GM21528 (cell line): Measurements from ENCODE around the gene PCBP3.
"Not testable (repeated sequence)": the region's sequence is repeated elsewhere in the genome, so short reads cannot be mapped to it uniquely, and the experiment has no call there.

Source experiments
- ATAC-seq: cut with Tn5 transposase; IDR thresholded peaks from one replicate; pipeline ENCODE4 v1.9.1; 2021; ENCODE audit warnings: mild to moderate bottlenecking, moderate library complexity; ENCODE audit not compliant: unreplicated experiment, low FRiP score

Gene PCBP3

DNA sequence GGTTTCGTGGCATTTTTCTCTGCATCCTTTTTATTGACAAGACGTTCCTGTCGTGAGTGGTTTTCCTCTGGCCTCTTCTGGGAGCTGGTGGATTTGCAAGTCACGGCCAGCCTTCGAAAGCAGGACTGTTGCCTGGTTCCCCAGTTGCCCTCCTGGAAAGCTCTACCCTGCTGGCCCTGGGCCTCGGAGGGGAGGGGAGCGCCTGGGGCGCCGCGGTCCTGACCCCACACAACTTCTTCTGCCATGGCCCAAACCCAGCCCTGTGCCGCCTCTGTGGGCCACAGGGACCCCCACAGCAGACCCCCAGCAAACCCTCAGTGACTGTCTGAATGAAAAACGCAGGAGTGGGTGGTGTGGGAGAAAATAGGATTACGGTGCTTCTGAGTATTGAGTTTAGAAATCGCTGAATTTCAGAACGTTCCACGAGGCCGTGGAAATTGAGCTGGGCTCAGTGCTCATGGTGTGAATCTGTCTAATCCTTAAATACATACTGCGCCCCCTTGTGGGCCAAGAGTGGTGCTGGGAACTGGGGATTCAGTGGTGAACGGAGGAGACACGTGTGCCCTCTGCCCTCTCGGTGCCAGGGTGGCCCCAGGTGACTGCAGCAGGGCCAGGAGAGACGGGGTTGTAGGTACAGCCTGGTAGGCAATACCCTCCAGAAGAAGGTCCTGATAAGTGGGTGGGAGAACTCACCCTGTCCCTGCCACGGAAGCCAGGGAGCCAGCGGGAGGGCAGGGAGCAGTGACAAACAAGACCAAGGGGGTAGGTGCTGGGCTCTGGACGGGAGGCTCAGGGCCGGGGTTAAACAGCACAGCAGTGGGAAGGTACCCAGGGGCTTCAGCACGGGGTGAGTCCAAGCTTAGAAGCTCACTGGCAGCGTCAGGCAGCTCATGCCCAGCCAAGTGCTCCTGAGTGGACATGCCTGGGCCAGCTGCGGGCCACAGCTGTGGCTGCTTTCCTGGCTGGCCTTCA, 236.9 kb downstream of the PCBP3 start:
- no peak for ATAC-seq

DNA sequence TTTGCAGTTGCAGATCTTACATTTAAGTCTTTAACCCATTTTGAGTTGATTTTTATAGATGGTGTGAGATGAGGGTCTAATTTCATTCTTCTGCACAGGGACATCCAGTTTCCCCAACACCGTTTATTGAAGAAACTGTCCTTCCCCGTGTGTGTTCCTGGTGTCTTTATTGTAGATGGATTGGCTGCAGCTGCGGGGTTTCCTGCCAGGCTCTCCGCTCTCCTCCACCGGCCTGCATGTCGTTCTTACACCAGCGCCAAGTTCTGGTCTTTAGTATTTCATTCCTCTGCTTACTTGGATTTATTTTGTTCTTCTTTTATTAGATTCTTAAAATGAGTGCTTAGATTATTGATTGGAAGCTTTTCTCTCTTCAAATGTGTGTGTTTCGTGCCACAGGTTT, 239.1 kb downstream of the PCBP3 start:
- ATAC-seq = no peak

DNA sequence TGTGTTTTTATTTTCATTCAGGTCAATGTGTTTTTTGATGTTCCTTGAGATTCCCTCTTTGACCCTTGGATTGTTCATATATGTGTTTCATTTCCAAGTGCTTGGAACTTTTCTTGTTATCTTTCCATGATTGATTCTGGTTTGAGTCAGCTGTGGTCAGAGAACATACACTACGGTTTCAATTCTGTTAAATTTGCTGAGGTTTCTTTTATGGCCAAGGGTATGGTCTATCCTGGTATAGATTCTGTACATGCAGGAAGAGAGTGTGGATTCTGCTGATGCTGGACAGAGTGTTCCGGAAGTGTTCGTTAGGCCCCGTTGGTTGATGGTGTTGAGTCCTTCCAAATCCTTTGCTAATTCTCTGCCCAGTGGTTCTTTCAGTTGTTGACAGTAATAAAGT, 239.6 kb downstream of the PCBP3 start:
- no peak for ATAC-seq

DNA sequence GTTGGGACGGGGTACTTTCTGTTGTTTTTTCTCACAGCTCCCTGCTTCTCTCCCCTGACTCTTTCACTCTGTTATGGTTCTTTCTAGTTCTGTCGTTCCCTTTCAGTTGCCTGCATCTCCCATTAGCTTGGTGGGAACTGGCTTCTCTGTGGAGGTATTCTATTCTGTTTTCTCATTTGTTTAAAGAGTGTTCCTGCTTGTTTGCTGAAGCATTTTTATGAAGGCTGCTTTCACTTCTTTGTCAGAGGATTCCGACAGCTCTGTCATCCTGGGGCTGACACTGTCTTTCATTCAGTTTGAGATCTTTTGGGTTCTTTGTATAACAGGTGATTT, 242.0 kb downstream of the PCBP3 start:
- no peak for ATAC-seq

DNA sequence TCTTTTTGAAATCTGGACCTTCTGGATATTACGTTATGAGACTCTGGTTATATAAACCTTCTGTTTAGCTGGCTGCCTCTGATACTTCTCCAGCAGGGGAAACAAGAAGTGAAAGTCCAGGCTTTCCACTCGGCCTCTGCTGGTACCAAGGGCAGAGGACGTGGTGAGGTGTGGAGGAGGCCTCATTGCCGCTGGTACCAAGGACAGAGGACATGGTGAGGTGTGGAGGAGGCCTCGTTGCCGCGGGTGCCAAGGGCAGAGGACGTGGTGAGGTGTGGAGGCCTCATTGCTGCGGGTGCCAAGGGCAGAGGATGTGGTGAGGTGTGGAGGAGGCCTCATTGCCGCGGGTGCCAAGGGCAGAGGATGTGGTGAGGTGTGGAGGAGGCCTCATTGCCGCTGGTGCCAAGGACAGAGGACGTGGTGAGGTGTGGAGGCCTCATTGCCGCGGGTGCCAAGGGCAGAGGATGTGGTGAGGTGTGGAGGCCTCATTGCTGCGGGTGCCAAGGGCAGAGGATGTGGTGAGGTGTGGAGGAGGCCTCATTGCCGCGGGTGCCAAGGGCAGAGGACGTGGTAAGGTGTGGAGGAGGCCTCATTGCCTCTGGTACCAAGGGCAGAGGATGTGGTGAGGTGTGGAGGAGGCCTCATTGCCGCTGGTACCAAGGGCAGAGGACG, 242.5 kb downstream of the PCBP3 start:
- ATAC-seq = not testable (repeated sequence)

DNA sequence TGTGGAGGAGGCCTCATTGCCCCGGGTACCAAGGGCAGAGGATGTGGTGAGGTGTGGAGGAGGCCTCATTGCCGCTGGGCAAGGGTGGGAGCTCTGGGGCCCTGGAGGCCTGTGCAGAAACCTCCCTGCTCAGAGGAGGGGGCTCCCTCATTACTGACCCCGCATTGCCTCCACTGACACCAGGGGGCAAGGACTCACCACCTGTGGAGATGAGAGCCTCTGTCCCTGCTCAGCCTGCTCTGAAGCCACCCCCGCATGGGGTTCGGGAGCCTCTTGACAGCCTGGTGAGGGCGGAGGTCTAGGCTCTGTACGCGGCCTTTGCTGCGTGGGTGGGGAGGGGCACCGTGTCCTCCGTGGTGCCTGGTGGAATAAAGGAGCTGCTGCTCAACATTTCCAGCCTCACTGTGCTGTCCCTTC, 243.1 kb downstream of the PCBP3 start:
- ATAC-seq = no peak

DNA sequence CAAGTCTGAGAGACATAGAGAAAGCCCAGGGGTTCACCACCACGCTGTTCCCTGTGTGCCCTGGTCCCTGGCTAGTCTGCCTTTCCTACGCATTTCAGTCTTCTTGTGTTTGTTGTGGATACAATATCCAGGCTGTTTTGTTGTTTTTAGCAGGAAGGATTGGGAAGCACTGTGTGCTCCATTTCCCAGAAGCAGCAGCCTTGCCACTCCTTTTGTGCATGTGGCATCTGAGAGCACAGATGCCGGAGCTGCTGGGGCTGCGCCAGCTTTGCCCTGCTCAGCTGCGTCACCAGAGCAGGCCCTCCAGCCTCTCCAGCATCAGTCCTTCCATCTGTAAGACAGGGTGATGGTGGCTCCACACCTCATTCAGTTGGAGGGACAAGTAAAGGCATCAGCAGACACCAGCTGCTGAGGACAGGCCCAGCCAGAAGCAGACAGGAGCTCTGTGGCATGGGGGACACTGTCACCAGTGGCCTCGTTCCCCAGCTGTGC, 243.6 kb downstream of the PCBP3 start:
- ATAC-seq = no peak

DNA sequence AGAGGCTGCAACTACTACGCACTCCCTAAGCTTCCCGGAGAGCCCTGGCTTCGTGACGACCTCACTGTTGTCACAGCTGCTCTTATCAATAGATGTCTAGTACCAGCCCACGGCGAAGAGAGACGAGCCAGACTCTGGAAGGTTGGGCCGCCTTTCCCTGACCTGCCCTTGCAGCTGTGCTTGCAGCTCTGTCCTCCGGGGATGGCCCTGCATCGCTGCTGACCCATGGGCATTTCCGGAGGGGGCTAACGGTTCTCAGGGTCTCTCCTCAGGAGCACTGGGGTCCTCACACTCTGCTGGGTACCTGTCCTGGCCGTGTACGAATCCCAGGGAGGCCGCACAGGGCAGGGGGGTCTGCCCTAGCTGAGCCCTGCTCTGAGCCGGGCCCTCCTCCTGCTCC, 244.3 kb downstream of the PCBP3 start:
- ATAC-seq = no peak

DNA sequence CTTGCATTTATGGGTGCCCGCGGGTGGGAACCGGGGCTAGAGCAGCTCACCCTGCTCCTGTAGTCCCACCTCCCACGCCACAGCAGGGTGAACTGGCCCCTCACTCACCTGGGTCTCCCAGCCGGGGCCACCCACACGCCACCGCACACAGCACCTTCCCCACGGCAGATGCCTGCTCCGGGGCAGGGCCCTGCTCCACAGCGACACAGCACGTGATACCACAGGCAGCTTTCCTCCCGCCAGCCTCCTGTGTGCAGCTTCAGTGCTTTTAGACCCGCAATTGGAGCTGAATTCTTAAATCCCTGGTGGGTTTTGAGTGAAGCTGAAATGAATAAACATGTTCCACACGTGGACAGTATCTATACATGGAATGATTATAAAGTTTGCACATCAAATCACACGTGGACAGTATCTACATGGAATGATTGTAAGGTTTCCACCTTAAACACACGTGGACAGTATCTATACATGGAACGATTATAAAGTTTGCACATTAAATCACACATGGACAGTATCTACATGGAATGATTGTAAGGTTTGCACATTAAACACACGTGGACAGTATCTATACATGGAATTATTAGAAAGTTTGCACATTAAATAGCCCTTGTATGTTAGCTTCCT, 245.0 kb downstream of the PCBP3 start:
- ATAC-seq = no peak

DNA sequence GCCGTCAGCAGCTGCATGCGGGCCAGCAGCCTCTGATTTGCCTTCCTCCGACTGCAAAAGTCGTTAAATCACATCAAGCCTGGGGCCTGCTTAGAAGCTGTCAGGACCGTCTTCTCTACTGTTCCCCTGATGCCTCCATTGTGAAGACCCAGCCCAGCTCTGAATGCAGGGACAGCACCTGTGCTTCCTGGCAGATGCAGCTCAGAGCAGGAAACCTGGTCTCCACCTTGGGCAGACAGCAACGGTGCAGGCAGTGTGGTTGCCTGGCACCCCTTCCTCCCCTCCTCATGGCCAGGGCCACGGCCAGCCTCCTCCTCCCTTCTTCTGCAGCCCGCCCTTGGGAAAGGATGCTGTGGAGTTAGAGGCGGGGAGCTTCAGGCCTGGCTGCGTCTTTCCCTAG, 245.7 kb downstream of the PCBP3 start:
- ATAC-seq = no peak

DNA sequence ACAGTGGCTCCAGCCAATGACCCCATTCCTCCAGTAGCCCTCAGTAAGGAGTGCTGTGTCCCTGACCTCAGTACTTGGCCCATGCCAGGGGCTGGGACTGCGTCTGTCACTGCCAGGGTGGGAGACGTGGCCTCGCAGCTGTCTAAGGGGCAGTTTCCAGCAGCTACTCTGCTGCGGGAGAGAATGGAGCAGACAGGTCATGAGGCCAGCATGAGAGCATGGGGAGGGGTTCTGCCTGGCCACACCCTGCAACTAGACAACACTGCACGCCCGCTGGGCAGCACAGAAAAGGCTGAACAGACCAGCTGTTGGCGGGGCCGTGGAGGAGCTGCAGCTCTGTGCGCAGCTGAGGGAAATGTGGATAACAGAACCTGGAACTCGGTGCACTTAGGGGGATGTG, 246.4 kb downstream of the PCBP3 start:
- no peak for ATAC-seq

DNA sequence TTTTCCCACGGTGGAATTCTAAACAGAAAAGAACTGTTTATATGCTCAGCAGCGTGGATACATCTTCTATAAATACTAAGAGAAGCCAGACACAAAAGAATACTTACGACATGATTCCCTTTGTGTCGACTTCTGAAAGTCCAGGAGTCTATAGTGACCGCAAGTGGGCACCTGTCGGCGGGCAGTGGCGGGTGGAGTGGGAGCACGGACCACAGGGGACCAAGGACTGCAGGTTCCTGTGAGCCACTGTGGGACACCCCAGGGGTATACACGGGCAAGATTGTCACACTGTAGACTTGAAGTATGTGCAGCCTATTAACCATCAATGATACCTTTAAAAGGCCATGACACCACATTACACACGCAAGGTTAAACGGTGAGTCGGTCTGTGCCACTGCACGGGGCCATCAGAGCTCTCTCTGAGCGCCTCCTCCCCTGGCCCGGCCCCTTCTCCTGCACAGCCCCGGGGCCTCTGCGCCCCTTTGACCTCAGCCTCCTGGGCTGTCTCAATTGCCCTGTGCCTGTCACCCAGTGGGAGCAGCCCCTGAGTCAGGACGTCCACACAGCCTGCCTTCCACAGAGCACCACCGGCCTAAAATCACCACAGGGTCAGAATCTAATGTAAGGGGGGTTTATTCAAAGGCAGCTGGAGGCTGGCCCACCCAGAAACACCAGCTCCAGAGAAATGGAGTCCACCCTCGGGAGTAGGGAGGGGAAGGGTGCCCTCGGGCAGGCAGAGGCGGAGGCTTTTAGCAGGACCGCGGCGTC, 248.0 kb downstream of the PCBP3 start:
- ATAC-seq = no peak

DNA sequence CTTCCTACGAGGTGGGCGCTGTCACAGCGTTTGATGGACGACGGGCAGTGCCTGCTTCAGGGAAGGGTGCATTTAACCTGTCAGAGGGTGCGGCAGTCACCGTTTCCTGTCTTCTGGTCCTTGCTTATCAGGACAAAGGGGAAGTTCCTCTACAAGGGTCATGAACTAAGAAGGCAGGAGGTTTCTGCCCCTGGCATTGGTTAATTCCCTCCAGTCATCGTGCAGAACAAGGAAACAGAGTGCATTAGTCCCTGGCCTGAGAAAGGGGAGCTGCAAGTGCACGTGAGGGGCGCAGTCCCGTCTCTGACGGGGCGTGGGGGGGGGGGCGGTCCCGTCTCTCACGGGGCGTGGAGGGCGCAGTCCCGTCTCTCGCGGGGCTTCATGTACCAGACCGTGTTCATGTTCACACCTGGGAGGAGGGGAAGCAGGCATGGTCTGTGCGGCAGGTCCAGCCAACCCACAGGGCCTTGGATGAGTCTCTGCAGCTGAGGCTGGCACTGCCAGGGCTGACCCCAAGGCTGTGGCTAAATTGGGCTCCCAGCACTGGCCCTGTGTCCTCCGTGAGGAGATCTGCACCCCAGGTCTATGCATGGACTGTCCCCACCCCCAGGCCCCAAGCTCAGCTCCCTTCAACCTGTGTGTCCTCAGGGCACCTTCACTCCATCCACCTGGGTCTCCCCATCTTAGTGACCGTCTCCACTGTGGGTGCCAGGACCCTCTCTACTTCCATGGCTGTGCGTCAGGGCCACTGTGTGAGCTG, 248.8 kb downstream of the PCBP3 start:
- no peak for ATAC-seq

DNA sequence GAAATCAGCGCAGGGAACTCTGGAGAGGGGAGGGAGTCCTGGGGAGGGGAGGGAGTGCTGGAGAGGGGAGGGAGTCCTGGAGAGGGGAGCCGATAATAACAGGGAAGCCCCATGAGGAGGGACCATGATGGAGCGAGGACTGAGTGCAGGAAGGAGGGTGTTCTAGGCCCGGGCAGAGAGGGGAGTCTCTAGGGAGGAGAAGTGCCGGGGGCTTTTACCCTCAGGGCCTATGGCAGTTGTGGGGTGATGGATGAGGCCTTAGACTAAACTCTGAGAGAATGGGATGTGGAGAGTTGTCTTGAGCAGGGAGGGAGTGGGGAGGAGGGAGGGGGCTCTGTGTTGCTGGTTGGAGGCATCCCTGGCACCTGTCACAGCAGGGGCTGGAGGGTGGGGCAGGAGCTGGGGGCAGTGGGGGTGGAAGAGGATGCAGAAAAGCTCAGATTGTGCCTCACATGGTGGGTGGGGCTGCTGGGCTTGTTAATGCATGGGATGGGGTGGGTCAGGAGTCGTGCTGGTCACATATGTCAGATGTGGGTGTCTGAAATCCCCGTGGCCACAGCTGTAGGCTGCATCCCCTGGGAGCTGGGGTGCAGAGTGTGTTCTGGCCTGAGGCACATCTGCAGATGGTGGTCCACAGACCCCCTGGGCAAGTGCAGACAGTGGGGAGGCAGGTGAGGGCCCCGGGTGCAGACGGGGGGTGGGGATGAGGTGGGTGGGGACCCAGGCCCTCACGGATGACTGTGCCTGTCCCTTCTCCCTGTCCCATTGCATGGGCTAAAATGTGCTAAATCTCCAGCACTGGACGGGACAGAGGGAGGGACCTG, 249.6 kb downstream of the PCBP3 start:
- ATAC-seq = no peak

DNA sequence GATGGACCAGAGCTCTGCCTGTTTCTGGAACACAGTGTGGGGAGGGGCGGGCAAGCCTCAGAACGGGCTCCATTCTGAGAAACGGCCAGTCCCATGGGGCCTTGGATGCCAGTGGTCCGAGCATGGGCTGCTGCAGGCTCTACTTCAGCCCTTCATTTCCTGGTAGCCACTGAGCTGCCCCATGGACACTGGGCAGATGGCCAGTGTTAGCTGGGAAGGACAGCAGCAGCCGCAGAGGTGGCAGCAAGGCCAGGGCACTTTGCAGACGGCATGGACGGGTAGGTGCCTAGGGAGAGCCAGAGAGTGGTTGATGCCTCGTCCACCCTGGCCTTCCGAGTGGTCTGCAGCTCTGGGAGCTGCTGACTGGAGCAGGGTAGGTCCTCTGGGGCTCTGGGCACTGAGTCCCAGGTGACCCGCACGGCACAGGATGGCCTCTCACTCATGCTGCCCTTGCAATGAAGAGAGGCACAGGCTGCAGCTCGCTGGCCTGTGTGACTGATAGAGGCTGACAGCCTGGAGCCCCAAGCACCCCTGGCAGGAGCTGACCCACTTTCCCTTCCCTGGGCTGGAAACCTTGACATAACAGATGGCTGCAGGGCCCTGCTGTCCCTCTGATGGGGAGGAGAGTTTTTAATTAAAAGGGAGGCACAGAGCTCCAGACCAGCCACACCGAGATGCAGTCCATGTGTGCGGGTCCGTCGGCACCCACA, 250.4 kb downstream of the PCBP3 start:
- ATAC-seq = no peak

DNA sequence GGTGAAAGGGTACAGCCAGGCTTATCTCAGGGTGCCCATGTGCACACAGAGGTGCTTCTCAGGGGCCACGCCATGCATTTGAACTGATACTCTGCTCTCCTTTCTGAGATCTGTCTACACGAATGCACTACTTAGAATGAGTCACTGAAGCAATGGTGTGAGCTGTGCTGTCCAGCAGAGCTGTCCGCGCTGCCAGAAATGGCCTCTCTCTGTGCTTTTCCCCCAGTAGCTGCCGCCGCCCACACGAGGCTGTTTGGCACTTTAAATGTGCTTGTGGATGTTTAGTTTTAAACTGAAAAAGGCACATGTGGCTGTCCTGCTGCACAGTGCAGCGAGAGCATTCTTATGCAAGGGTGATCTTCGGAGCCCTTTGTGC, 250.9 kb downstream of the PCBP3 start:
- ATAC-seq = no peak

DNA sequence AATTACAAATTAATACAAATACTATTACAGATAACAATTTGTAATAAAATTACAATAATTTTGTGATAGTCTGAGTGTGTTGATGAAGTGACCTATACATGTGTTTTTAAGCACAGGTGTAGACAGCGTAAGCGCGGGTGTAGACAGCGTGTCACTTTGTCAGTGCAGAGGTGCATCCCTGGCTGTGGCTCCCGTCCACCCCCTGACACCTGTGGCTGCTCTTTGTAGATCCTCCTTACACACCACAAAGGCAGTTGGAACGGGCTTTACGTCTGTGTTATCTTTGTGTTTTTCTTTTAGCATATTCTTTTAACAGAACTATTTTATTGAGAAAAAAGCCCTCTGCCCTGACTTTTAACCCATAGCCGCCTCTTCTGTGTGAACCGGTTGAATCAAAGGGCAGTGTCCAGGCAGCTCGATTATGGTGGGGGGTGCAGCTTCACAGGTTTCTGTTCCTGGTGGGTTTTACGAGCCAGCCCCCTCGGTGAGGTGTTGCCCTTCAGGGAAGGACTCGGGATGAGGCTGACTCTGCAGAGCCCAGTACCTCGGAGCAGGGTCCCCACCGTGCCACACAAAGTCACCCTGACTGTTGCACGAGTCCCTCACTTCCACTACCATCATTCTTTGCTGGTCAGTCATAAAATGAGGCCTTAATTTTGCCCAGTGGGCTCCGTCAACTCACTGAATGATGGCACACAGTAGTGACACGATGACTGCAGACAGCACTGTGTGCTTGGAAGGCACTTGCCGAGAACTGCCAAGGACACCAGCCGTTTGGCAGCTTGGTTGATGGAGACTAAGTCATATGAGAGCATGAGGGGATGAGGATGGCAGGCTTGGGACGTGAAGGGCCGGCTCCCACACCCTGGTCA, 251.6 kb downstream of the PCBP3 start:
- ATAC-seq = no peak
